Measurements from ENCODE around the gene CST3. TPM values are rescaled to one million over a fixed set of nuclear protein-coding genes. Genes with fewer than 3 reads are reported as not detected.

The CST3 gene
- total and polyA plus RNA-seq, 2 experiments from 2014 or later = 921 to 2,850 TPM

DNA sequence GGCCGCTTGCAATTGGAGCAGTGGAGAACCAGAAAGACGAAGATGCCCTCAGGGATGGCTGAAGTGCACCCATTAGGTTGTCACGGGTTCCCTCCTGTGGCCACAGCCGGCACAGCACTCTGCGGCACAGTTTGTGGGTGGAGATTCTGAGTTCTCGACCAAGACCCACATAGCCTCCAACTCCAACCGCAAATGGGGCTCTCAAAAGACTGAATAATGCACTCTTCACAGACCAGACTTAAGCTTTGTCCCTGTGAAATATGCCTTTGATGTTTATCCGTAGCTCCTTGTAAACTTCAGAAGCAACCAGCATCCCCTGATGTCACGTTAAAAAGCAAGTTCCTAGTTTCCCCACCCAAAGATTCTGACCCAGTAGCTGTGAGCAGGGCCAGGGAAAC is 31.1 kb downstream of the CST3 start:
- Histone ChIP-seq H3K27me3 (no peaks in the 10 kb centered on the region), H4K20me1 (ENCODE audit: insufficient read depth, poor library complexity, severe bottlenecking) (no peaks in the 10 kb centered on the region), H3K9me3 (ENCODE audit: low read depth) (no peaks in the 10 kb centered on the region), H3K4me2 (no peak overlapping the region), H3K4me1 (ENCODE audit: insufficient read depth) (no peaks in the 10 kb centered on the region), H3K36me3 (replicated peaks; ENCODE audit: insufficient read depth, low read depth) (no peaks in the 10 kb centered on the region), H3K4me3 (no peak overlapping the region), H3K79me2 (no peaks in the 10 kb centered on the region), H2AFZ (no peak overlapping the region), H3K27ac (no peak overlapping the region), H3K9me2 (replicated peaks; ENCODE audit: insufficient read depth) (no peaks in the 10 kb centered on the region)
- WGBS (ENCODE audit: low lambda C conversion rate, missing lambda C conversion rate) = 12% methylated on average over 9 of the region's 9 CpGs
- peak; percentile 90 for DNase-seq (ENCODE audit: low spot score)
- TF ChIP-seq EZH2phosphoT487 (IDR thresholded peaks at IDR 0.05; ENCODE audit: low read depth, severe bottlenecking, unreplicated experiment) (no peak), EZH2 (IDR thresholded peaks at IDR 0.05; ENCODE audit: borderline replicate concordance) (no peak), CTCF (IDR thresholded peaks at IDR 0.05; ENCODE audit: poor library complexity) (peak; percentile 93)

DNA sequence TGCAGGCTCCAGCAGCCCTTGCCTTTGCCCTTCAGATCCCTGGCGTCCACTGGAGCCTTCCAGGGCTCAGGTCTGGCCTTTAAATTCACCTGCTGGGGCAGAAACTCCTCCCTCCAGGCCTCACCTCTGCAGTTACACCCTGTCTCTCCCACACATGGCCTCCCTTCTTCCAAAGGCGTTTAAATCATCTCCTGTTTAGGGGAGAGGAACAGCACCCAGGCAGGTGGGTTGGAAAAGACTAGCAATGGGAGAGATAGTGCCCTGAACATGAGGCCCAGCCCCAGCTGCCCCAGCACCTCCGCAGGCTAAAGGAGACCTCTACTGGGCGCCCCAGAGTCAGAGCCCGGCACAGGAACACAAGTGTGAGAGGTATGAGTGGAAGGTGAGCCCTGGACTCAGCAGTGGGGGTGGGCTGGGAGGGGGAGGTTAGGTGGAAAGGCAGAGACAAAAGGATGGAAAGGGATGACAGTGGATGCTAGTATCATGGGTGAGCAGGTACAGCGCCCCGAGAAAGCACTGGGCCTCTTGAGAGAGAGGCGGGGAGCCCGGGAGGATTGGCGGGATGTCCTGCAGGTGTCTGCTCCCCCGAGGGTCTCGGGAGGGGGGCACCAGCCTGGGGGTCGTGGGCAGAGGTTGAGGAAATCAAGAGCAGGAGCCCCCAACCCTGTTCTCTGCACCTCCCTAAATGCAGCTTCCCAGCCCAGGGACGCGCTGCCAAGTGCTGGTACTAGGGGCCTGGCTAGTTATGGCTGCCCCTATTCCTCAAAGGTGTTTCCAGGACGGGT is 31.7 kb downstream of the CST3 start, which contains the start of gene CST9:
Gene CST9 (minus strand): TSS at position 51 of the 785 bp plus-strand sequence. CDS start 53 bp downstream, outside the sequence.
- Histone ChIP-seq H3K4me1 (ENCODE audit: insufficient read depth) (no peaks in the 10 kb centered on the region), H2AFZ (no peak within 1 kb of the TSS), H3K27me3 (no peaks in the 10 kb centered on the region), H3K36me3 (replicated peaks; ENCODE audit: insufficient read depth, low read depth) (no peaks in the 10 kb centered on the region), H3K4me3 (no peak within 1 kb of the TSS), H3K79me2 (no peaks in the 10 kb centered on the region), H3K27ac (no peak within 1 kb of the TSS), H3K9me2 (replicated peaks; ENCODE audit: insufficient read depth) (no peaks in the 10 kb centered on the region), H3K9me3 (ENCODE audit: low read depth) (no peaks in the 10 kb centered on the region), H4K20me1 (ENCODE audit: insufficient read depth, poor library complexity, severe bottlenecking) (no peaks in the 10 kb centered on the region), H3K4me2 (no peak within 1 kb of the TSS)
- TF ChIP-seq EZH2 (IDR thresholded peaks at IDR 0.05; ENCODE audit: borderline replicate concordance) (no peak), EZH2phosphoT487 (IDR thresholded peaks at IDR 0.05; ENCODE audit: low read depth, severe bottlenecking, unreplicated experiment) (no peak), CTCF (IDR thresholded peaks at IDR 0.05; ENCODE audit: poor library complexity) (no peak)
- 69% methylated on average over 8 of the region's 16 CpGs for WGBS (ENCODE audit: low lambda C conversion rate, missing lambda C conversion rate)
- no peak for DNase-seq (ENCODE audit: low spot score)

- Histone ChIP-seq H3K4me2 (no peak overlapping the region), H3K27me3 (no peaks in the 10 kb centered on the region), H2AFZ (no peak overlapping the region), H3K4me1 (ENCODE audit: insufficient read depth) (no peaks in the 10 kb centered on the region), H3K27ac (no peak overlapping the region), H4K20me1 (ENCODE audit: insufficient read depth, poor library complexity, severe bottlenecking) (no peaks in the 10 kb centered on the region), H3K79me2 (no peaks in the 10 kb centered on the region), H3K36me3 (replicated peaks; ENCODE audit: insufficient read depth, low read depth) (no peaks in the 10 kb centered on the region), H3K4me3 (no peak overlapping the region), H3K9me3 (ENCODE audit: low read depth) (no peaks in the 10 kb centered on the region), H3K9me2 (replicated peaks; ENCODE audit: insufficient read depth) (no peaks in the 10 kb centered on the region)
- 61% methylated on average over 1 of the region's 1 CpG for WGBS (ENCODE audit: low lambda C conversion rate, missing lambda C conversion rate)
- TF ChIP-seq EZH2 (IDR thresholded peaks at IDR 0.05; ENCODE audit: borderline replicate concordance) (no peak), EZH2phosphoT487 (IDR thresholded peaks at IDR 0.05; ENCODE audit: low read depth, severe bottlenecking, unreplicated experiment) (no peak), CTCF (IDR thresholded peaks at IDR 0.05; ENCODE audit: poor library complexity) (no peak)
- DNase-seq (ENCODE audit: low spot score) = no peak
These were observed 33.4 kb downstream of the CST3 start for GRCh38 chr20:23604306-23604705.
